Uterus (tissue), 2 donors: ENCODE results near the gene OR2T29.
"Not testable (repeated sequence)": the region's sequence is repeated elsewhere in the genome, so short reads cannot be mapped to it uniquely, and the experiment has no call there.

Experiments
- POLR2A ChIP-seq, 2 donors: fragments of 450-650 bp; IDR thresholded peaks; one replicate each; pipeline ENCODE4 v1.6.1; 2016; ENCODE audit warnings: antibody characterized with exemption in 2 of 2, mild to moderate bottlenecking in 1 of 2, moderate library complexity in 1 of 2
- TF ChIP-seq, protein P1 (sequence below), 4 experiments: fragments of 200-600 bp in 2 of 4; fragments of 450-650 bp in 2 of 4; sonication (generic) in 2 of 4; IDR thresholded peaks; one replicate each; pipeline ENCODE4 v1.5.1; 2016 to 2019; ENCODE audit warnings: antibody characterized with exemption in 4 of 4, mild to moderate bottlenecking in 2 of 4, moderate library complexity in 1 of 4

DNA sequence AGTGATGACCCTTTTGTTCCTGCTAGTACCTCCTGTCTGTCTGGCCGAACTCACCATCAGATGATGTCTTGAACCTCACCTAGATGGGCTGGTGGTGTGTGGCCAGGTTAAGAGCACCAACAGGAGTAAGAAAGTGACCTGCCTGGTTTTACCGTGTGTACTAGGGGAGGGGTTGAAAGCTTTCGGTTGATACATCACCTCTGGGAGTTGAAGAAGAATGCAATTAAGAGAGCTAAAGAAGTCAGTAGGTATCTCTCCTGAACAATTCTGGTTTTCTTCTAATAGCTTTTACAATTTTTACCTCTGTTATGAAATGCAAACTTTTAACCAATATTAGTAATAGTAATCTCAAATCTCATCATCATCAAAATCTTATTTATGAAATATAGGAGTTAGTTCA is at the start of gene OR2T29:
- TF ChIP-seq, protein P1, sequence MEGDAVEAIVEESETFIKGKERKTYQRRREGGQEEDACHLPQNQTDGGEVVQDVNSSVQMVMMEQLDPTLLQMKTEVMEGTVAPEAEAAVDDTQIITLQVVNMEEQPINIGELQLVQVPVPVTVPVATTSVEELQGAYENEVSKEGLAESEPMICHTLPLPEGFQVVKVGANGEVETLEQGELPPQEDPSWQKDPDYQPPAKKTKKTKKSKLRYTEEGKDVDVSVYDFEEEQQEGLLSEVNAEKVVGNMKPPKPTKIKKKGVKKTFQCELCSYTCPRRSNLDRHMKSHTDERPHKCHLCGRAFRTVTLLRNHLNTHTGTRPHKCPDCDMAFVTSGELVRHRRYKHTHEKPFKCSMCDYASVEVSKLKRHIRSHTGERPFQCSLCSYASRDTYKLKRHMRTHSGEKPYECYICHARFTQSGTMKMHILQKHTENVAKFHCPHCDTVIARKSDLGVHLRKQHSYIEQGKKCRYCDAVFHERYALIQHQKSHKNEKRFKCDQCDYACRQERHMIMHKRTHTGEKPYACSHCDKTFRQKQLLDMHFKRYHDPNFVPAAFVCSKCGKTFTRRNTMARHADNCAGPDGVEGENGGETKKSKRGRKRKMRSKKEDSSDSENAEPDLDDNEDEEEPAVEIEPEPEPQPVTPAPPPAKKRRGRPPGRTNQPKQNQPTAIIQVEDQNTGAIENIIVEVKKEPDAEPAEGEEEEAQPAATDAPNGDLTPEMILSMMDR (IDR thresholded peaks at IDR 0.05), result not testable (repeated sequence)
- TF ChIP-seq POLR2A (IDR thresholded peaks at IDR 0.05), result not testable (repeated sequence)
